Activated CD8-positive, alpha-beta T cell treated with anti-CD3 and anti-CD28 coated beads for 36 hours (primary cell): Measurements from ENCODE around the gene PNLIPRP1. TPM values are rescaled to one million over a fixed set of nuclear protein-coding genes. Genes with fewer than 3 reads are reported as not detected.

Source experiments
- ATAC-seq: fragments of 200-7000 bp; cut with Tn5 transposase; one replicate; pipeline ENCODE4 v1.10.0; 2021; ENCODE audit warnings: mild to moderate bottlenecking, moderate library complexity
- CTCF ChIA-PET: fragments of 350-600 bp; sonication (Branson Sonifier 250); formaldehyde crosslinking; loops from one replicate; lab custom pipeline; 2021; ENCODE audit warnings: antibody characterized with exemption; lab: Charles Lee
- POLR2A ChIA-PET: fragments of 350-600 bp; sonication (Branson Sonifier 250); formaldehyde crosslinking; loops from one replicate; lab custom pipeline; 2021; ENCODE audit warnings: antibody characterized with exemption; lab: Charles Lee
- DNase-seq: peaks from one replicate; pipeline ENCODE4 v3.0.0-alpha.2; 2020
- H3K27ac Mint-ChIP-seq: one replicate; pipeline ENCODE4 v1.8.0; 2021; ENCODE audit warnings: mild to moderate bottlenecking, mixed read lengths
- H3K27me3 Mint-ChIP-seq: one replicate; pipeline ENCODE4 v1.8.0; 2021; ENCODE audit warnings: mixed read lengths
- H3K36me3 Mint-ChIP-seq: one replicate; pipeline ENCODE4 v1.8.0; 2021; ENCODE audit warnings: low read depth, mixed read lengths
- H3K4me1 Mint-ChIP-seq: one replicate; pipeline ENCODE4 v1.8.0; 2021; ENCODE audit warnings: low read depth, mixed read lengths
- H3K4me3 Mint-ChIP-seq: one replicate; pipeline ENCODE4 v1.8.0; 2021; ENCODE audit warnings: mild to moderate bottlenecking, moderate library complexity, mixed read lengths
- H3K9me3 Mint-ChIP-seq: one replicate; pipeline ENCODE4 v1.8.0; 2021; ENCODE audit warnings: mixed read lengths
- intact Hi-C: fragments of 100-400 bp; cut with micrococcal nuclease; formaldehyde crosslinking; loops from one replicate; pipeline ENCODE4 v1.10.0; 2022
- total RNA-seq, 2 experiments: library from RNA; stranded (reverse); gene quantifications; one replicate each; pipeline ENCODE4 v1.2.3, GENCODE V29; 2021
- TF ChIP-seq, protein P1 (sequence below): fragments of 200-600 bp; IDR thresholded peaks from one replicate; pipeline ENCODE4 v1.8.0; 2022; ENCODE audit warnings: antibody characterized with exemption, mild to moderate bottlenecking

Gene PNLIPRP1
- total RNA-seq, 2 experiments from 2014 or later, result not detected

DNA sequence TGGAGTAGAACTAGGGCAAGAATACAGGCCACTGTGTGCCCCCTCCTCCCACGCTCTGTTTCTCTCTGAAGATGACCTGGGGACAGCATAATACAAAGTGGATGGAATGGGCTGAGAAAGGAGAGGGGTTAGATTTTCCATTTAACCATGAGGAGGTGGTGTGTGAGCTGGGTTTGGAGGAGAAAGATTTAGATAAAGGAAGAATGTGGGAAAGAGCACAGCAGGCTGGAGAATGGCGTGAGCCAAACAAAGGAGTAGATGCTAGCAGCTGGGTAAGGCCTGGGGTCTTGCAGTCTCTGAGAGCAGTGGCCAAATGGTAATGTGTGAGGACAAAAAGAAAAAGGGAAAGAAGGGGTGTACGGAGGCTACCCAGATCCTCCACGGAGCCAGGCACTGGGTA lies 38.6 kb downstream of the PNLIPRP1 start:
- ChIA-PET CTCF (no interaction called here), POLR2A (no interaction called here)
- Mint-ChIP-seq H3K27me3 (peaks cover 13% of the 10 kb centered on the region), H3K4me3 (no peak overlapping the region), H3K4me1 (no peaks in the 10 kb centered on the region), H3K27ac (no peak overlapping the region), H3K36me3 (no peaks in the 10 kb centered on the region), H3K9me3 (no peaks in the 10 kb centered on the region)
- ATAC-seq (no peak), DNase-seq (no peak)
- intact Hi-C loops, result no loop called here
- TF ChIP-seq, protein P1, sequence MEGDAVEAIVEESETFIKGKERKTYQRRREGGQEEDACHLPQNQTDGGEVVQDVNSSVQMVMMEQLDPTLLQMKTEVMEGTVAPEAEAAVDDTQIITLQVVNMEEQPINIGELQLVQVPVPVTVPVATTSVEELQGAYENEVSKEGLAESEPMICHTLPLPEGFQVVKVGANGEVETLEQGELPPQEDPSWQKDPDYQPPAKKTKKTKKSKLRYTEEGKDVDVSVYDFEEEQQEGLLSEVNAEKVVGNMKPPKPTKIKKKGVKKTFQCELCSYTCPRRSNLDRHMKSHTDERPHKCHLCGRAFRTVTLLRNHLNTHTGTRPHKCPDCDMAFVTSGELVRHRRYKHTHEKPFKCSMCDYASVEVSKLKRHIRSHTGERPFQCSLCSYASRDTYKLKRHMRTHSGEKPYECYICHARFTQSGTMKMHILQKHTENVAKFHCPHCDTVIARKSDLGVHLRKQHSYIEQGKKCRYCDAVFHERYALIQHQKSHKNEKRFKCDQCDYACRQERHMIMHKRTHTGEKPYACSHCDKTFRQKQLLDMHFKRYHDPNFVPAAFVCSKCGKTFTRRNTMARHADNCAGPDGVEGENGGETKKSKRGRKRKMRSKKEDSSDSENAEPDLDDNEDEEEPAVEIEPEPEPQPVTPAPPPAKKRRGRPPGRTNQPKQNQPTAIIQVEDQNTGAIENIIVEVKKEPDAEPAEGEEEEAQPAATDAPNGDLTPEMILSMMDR, result no peak

- H3K9me3 Mint-ChIP-seq, result no peaks in the 10 kb centered on the region
- DNase-seq (no peak), ATAC-seq (no peak)
- H3K27me3 Mint-ChIP-seq, result peaks cover 12% of the 10 kb centered on the region
- CTCF ChIA-PET, result no interaction called here
- POLR2A ChIA-PET, result no interaction called here
- H3K36me3 Mint-ChIP-seq, result no peaks in the 10 kb centered on the region
- TF ChIP-seq, protein P1, result no peak
- intact Hi-C loops, result no loop called here
- H3K27ac Mint-ChIP-seq, result no peak overlapping the region
- H3K4me1 Mint-ChIP-seq, result no peaks in the 10 kb centered on the region
- H3K4me3 Mint-ChIP-seq, result no peak overlapping the region
Observed at GRCh38 chr10:116630020-116630419, 39.3 kb downstream of the PNLIPRP1 start.

DNA sequence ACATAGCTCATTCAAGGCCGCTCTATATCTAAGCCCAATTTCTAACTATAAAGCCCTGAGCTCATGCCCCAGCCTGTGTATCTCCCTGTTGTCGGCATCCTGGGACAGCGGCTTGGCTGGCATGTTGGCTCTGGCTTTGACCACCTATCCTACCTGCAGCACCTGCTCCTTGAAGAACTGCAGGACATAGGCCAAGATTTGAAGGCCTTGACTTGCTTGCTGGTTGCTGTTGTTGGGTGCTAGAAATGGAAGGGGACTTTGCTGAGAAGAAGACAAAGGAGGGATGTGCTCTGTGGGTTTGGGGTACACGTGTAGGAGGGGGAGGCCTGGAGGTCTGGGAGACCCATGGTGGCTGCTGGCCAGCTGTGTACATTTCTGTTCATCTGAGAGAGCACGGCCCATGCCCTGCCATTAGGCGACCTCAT lies 41.1 kb downstream of the PNLIPRP1 start:
- intact Hi-C loops, result no loop called here
- ATAC-seq (no peak), DNase-seq (no peak)
- no peaks in the 10 kb centered on the region for H3K36me3 Mint-ChIP-seq
- no peaks in the 10 kb centered on the region for H3K9me3 Mint-ChIP-seq
- ChIA-PET POLR2A (no interaction called here), CTCF (no interaction called here)
- H3K4me3 Mint-ChIP-seq, result no peak overlapping the region
- H3K4me1 Mint-ChIP-seq, result no peaks in the 10 kb centered on the region
- peaks cover 8% of the 10 kb centered on the region for H3K27me3 Mint-ChIP-seq
- TF ChIP-seq, protein P1, result no peak
- no peak overlapping the region for H3K27ac Mint-ChIP-seq

GRCh38 chr10:116632596-116633215 lies 41.9 kb downstream of the PNLIPRP1 start:
- TF ChIP-seq, protein P1, result no peak
- ChIA-PET POLR2A (no interaction called here), CTCF (no interaction called here)
- intact Hi-C loops, result no loop called here
- DNase-seq, result no peak
- no peak overlapping the region for H3K4me3 Mint-ChIP-seq
- ATAC-seq, result no peak
- no peak overlapping the region for H3K27ac Mint-ChIP-seq
- peaks cover 9% of the 10 kb centered on the region for H3K27me3 Mint-ChIP-seq
- H3K9me3 Mint-ChIP-seq, result no peaks in the 10 kb centered on the region
- peaks cover under 1% of the 10 kb centered on the region for H3K4me1 Mint-ChIP-seq
- H3K36me3 Mint-ChIP-seq, result no peaks in the 10 kb centered on the region

- no peaks in the 10 kb centered on the region for H3K9me3 Mint-ChIP-seq
- TF ChIP-seq, protein P1, result no peak
- intact Hi-C loops, result no loop called here
- DNase-seq, result no peak
- peaks cover 4% of the 10 kb centered on the region for H3K4me1 Mint-ChIP-seq
- ATAC-seq, result no peak
- no peak overlapping the region for H3K4me3 Mint-ChIP-seq
- ChIA-PET CTCF (no interaction called here), POLR2A (no interaction called here)
- no peaks in the 10 kb centered on the region for H3K36me3 Mint-ChIP-seq
- H3K27me3 Mint-ChIP-seq, result peaks cover 9% of the 10 kb centered on the region
- H3K27ac Mint-ChIP-seq, result no peak overlapping the region
Observed at GRCh38 chr10:116633216-116633600, 42.4 kb downstream of the PNLIPRP1 start.
